Parathyroid adenoma (tissue), 2 donors: ENCODE data around the gene DEUP1.
"Not testable (repeated sequence)": the region's sequence is repeated elsewhere in the genome, so short reads cannot be mapped to it uniquely, and the experiment has no call there.

Experiments
- H2AFZ ChIP-seq: fragments of 300-600 bp; sonication (generic); one replicate; pipeline ENCODE4 v1.7.0; 2017; ENCODE audit warnings: antibody characterized with exemption, mild to moderate bottlenecking
- H3K27ac ChIP-seq: fragments of 300-600 bp; sonication (generic); one replicate; pipeline ENCODE4 v1.7.0; 2017
- H3K27me3 ChIP-seq: fragments of 300-600 bp; sonication (generic); one replicate; pipeline ENCODE4 v1.7.0; 2017; ENCODE audit warnings: low read length; ENCODE audit not compliant: control insufficient read depth, insufficient read depth
- H3K36me3 ChIP-seq: fragments of 300-600 bp; sonication (generic); one replicate; pipeline ENCODE4 v1.7.0; 2017; ENCODE audit warnings: low read length; ENCODE audit not compliant: control insufficient read depth, insufficient read depth
- H3K4me1 ChIP-seq: fragments of 300-600 bp; sonication (generic); one replicate; pipeline ENCODE4 v1.7.0; 2017; ENCODE audit warnings: control low read depth
- H3K4me2 ChIP-seq: fragments of 300-600 bp; sonication (generic); one replicate; pipeline ENCODE4 v1.7.0; 2017; ENCODE audit warnings: low read length
- H3K4me3 ChIP-seq: fragments of 300-600 bp; sonication (generic); one replicate; pipeline ENCODE4 v1.7.0; 2017; ENCODE audit warnings: low read depth, low read length
- H3K79me2 ChIP-seq: fragments of 300-600 bp; sonication (generic); one replicate; pipeline ENCODE4 v1.7.0; 2017; ENCODE audit warnings: control low read depth
- H3K9ac ChIP-seq: fragments of 300-600 bp; sonication (generic); one replicate; pipeline ENCODE4 v1.7.0; 2017; ENCODE audit warnings: mild to moderate bottlenecking
- H3K9me3 ChIP-seq: fragments of 300-600 bp; sonication (generic); one replicate; pipeline ENCODE4 v1.7.0; 2017; ENCODE audit warnings: low read length; ENCODE audit not compliant: control insufficient read depth
- TF ChIP-seq, protein P1 (sequence below): fragments of 300-600 bp; sonication (generic); IDR thresholded peaks from one replicate; pipeline ENCODE4 v1.7.0; 2017; ENCODE audit warnings: antibody characterized with exemption, mild to moderate bottlenecking
- donor health status: primary hyperparathyroidism.

DEUP1 gene

DNA sequence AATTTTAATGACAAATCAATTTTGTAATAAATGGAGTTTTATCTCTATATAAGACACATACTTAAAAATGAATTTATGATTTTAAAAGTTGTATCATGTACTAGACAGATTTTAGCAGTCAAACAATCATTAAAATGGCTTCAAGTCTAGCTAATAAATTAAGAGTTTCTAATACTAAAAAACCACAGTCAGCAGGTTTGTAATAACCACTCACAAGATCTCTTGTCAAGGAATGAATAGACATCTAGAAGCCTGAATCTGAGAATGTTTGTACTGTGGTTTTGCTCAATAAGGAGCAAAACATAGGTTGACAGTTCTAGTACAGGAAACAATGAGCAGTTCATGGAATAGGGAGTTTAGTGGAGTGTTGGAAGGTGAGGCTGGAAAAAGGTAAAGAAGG is 81.2 kb downstream of the DEUP1 start:
- no peaks in the 10 kb centered on the region for H3K79me2 ChIP-seq
- TF ChIP-seq, protein P1, sequence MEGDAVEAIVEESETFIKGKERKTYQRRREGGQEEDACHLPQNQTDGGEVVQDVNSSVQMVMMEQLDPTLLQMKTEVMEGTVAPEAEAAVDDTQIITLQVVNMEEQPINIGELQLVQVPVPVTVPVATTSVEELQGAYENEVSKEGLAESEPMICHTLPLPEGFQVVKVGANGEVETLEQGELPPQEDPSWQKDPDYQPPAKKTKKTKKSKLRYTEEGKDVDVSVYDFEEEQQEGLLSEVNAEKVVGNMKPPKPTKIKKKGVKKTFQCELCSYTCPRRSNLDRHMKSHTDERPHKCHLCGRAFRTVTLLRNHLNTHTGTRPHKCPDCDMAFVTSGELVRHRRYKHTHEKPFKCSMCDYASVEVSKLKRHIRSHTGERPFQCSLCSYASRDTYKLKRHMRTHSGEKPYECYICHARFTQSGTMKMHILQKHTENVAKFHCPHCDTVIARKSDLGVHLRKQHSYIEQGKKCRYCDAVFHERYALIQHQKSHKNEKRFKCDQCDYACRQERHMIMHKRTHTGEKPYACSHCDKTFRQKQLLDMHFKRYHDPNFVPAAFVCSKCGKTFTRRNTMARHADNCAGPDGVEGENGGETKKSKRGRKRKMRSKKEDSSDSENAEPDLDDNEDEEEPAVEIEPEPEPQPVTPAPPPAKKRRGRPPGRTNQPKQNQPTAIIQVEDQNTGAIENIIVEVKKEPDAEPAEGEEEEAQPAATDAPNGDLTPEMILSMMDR = no peak
- H3K4me3 ChIP-seq = no peak overlapping the region
- H3K27ac ChIP-seq = no peak overlapping the region
- H3K9ac ChIP-seq = no peak overlapping the region
- H3K4me1 ChIP-seq = no peaks in the 10 kb centered on the region
- H3K4me2 ChIP-seq = no peak overlapping the region
- H3K9me3 ChIP-seq = no peaks in the 10 kb centered on the region
- H3K27me3 ChIP-seq = no peaks in the 10 kb centered on the region
- no peaks in the 10 kb centered on the region for H3K36me3 ChIP-seq
- H2AFZ ChIP-seq = no peak overlapping the region

DNA sequence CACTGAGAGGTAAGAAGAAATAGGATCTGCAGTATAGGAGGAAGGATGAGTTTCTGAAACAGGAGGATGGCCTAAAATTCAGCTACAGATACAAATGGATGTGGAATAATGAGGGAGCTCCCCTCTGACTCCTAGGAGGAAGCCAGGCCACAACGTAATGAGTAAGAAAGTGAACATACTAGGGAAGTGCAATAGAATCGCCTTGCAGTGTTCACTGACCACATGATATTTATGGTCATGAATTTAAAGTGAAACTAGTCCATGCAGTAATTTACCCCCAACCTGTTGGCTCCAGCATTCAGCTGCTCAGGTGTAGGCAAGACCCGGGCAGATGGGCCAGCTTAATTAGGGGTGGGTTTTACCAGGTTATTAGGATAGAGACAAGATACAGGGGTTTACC is 101.7 kb downstream of the DEUP1 start:
- Histone ChIP-seq H3K4me1 (no peaks in the 10 kb centered on the region), H2AFZ (no peak overlapping the region), H3K27me3 (no peaks in the 10 kb centered on the region), H3K27ac (no peak overlapping the region), H3K9ac (no peak overlapping the region), H3K79me2 (no peaks in the 10 kb centered on the region), H3K4me2 (no peak overlapping the region), H3K4me3 (no peak overlapping the region), H3K36me3 (no peaks in the 10 kb centered on the region), H3K9me3 (no peaks in the 10 kb centered on the region)
- TF ChIP-seq, protein P1 = no peak

DNA sequence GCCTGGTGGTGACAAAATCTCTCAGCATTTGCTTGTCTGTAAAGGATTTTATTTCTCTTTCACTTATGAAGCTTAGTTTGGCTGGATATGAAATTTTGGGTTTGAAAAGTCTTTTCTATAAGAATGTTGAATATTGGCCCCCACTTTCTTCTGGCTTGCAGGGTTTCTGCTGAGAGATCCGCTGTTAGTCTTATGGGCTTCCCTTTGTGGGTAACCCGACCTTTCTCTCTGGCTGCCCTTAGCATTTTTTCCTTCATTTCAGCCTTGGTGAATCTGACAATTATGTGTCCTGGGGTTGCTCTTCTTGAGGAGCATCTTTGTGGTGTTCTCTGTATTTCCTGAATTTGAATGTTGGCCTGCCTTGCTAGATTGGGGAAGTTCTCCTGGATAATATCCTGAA is 112.7 kb downstream of the DEUP1 start:
- H3K36me3 ChIP-seq, H3K4me1 ChIP-seq, H3K4me3 ChIP-seq, H3K9ac ChIP-seq, H3K79me2 ChIP-seq, H3K9me3 ChIP-seq, H3K27ac ChIP-seq, H3K27me3 ChIP-seq, H3K4me2 ChIP-seq, H2AFZ ChIP-seq: not testable (repeated sequence)

DNA sequence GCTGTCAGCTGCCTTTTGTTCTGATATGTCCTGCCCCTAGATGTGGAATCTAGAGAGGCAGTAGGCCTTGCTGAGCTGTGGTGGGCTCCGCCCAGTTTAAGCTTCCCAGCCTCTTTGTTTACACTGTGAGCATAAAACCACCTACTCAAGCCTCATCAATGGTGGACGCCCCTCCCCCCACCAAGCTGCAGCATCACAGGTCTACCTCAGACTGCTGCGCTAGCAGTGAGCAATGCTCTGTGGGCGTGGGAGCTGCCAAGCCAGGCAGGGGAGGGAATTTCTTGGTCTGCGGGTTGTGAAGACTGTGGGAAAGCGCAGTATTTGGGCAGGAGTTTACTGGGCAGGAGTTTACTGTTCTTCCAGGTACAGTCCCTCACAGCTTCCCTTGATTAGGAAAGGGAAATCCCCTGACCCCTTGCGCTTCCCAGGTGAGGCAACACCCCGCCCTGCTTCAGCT is 114.1 kb downstream of the DEUP1 start:
- Histone ChIP-seq H3K4me3 (no peak overlapping the region), H2AFZ (no peak overlapping the region), H3K79me2 (no peaks in the 10 kb centered on the region), H3K9me3 (no peaks in the 10 kb centered on the region), H3K27ac (no peak overlapping the region), H3K4me2 (no peak overlapping the region), H3K27me3 (no peaks in the 10 kb centered on the region), H3K4me1 (no peaks in the 10 kb centered on the region), H3K9ac (no peak overlapping the region), H3K36me3 (no peaks in the 10 kb centered on the region)
- TF ChIP-seq, protein P1 = no peak

DNA sequence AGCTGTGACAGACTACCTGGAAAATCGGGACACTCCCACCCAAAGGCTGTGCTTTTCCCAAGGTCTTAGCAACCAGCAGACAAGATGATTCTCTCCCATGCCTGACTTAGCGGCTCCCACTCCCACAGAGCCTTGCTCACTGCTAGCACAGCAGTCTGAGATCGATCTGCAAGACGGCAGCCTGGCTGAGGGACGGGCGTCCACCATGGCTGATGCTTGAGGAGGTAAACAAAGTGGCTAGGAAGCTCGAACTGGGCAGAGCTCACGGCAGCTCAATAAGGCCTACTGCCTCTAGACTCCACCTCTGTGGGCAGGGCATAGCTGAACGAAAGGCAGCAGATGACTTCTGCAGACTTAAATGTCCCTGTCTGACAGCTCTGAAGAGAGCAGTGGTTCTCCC is 127.7 kb downstream of the DEUP1 start:
- H3K79me2 ChIP-seq = no peaks in the 10 kb centered on the region
- H3K27ac ChIP-seq = no peak overlapping the region
- no peak overlapping the region for H3K9ac ChIP-seq
- no peaks in the 10 kb centered on the region for H3K9me3 ChIP-seq
- no peak overlapping the region for H3K4me3 ChIP-seq
- TF ChIP-seq, protein P1 = no peak
- no peaks in the 10 kb centered on the region for H3K36me3 ChIP-seq
- no peaks in the 10 kb centered on the region for H3K27me3 ChIP-seq
- H2AFZ ChIP-seq = no peak overlapping the region
- H3K4me1 ChIP-seq = no peaks in the 10 kb centered on the region
- no peak overlapping the region for H3K4me2 ChIP-seq

DNA sequence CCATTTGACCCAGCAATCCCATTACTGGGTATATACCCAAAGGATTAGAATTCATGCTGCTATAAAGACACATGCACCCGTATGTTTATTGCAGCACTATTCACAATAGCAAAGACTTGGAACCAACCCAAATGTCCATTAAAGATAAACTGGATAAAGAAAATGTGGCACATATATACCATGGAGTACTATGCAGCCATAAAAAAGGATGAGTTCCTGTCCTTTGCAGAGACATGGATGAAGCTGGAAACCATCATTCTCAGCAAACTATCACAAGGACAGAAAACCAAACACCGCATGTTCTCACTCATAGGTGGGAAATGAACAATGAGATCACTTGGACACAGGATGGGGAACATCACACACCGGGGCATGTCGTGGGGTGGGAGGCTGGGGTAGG is 133.1 kb downstream of the DEUP1 start:
- H3K4me2 ChIP-seq, H3K27me3 ChIP-seq, H3K79me2 ChIP-seq, H2AFZ ChIP-seq, H3K27ac ChIP-seq, H3K9ac ChIP-seq, H3K36me3 ChIP-seq, H3K9me3 ChIP-seq, H3K4me3 ChIP-seq, H3K4me1 ChIP-seq: not testable (repeated sequence)
